H1 (cell line): ENCODE data around the gene SIMC1. TPM values are rescaled to one million over a fixed set of nuclear protein-coding genes. Genes with fewer than 3 reads are reported as not detected.
"Not testable (repeated sequence)": the region's sequence is repeated elsewhere in the genome, so short reads cannot be mapped to it uniquely, and the experiment has no call there.

Experiments
- CTCF ChIA-PET: fragments of 300-600 bp; sonication (Branson Sonifier 250); formaldehyde crosslinking; loops from one replicate; lab custom pipeline; 2021; ENCODE audit not compliant: partially characterized antibody; lab: Charles Lee
- POLR2A ChIA-PET: fragments of 300-600 bp; sonication (Branson Sonifier 250); formaldehyde crosslinking; loops from one replicate; lab custom pipeline; 2021; ENCODE audit warnings: inconsistent platforms; ENCODE audit not compliant: partially characterized antibody; lab: Charles Lee
- DNase-seq, 2 experiments: peaks; one replicate each; pipeline versions ENCODE4 v3.0.0 to v3.0.0-alpha.2; 2010 to 2022; ENCODE audit warnings: low spot score in 2 of 2, low read depth in 1 of 2, mixed read lengths in 1 of 2
- FAIRE-seq: peaks from 2 replicates; lab custom pipeline; 2011; peaks lifted over from hg19 to GRCh38; lab: Jason Lieb, UNC
- H2AFZ ChIP-seq: 2 replicates; pipeline ENCODE4 v1.8.1; 2012; ENCODE audit warnings: low read length, inconsistent platforms
- H2AK5ac ChIP-seq: 2 replicates; pipeline ENCODE4 v1.6.1; 2013; ENCODE audit warnings: low read depth, low read length
- H2BK120ac ChIP-seq: replicated peaks from 2 replicates; pipeline ENCODE3; 2013; ENCODE audit warnings: low read depth, low read length, inconsistent platforms
- H2BK12ac ChIP-seq: 2 replicates; pipeline ENCODE4 v1.6.1; 2013; ENCODE audit warnings: low read depth, low read length
- H2BK15ac ChIP-seq: 2 replicates; pipeline ENCODE4 v1.6.1; 2013; ENCODE audit warnings: low read length
- H2BK20ac ChIP-seq: 2 replicates; pipeline ENCODE4 v1.6.1; 2013; ENCODE audit warnings: low read length
- H2BK5ac ChIP-seq: 2 replicates; pipeline ENCODE4 v1.6.1; 2013; ENCODE audit warnings: low read depth, low read length
- H3K14ac ChIP-seq: 2 replicates; pipeline ENCODE4 v1.6.1; 2013; ENCODE audit warnings: inconsistent platforms; ENCODE audit not compliant: insufficient read length
- H3K18ac ChIP-seq: 2 replicates; pipeline ENCODE4 v1.6.1; 2013; ENCODE audit warnings: low read length; ENCODE audit errors: extremely low read depth
- H3K23ac ChIP-seq: 2 replicates; pipeline ENCODE4 v1.6.1; 2013; ENCODE audit warnings: inconsistent platforms; ENCODE audit not compliant: insufficient read length
- H3K23me2 ChIP-seq: 2 replicates; pipeline ENCODE4 v1.6.1; 2013; ENCODE audit warnings: low read depth, low read length
- H3K27ac ChIP-seq: 2 replicates; pipeline ENCODE4 v1.6.1; 2011; ENCODE audit warnings: low read depth, low read length, inconsistent platforms
- H3K27me3 ChIP-seq, 4 experiments: replicated peaks in 1 of 4; 1 replicate in 1 of 4; 2 replicates in 3 of 4; pipeline versions ENCODE4 v1.6.1 to v1.8.1; 2011 to 2013; ENCODE audit warnings: low read length in 3 of 4, mild to moderate bottlenecking in 3 of 4, inconsistent platforms in 2 of 4, mixed read lengths in 2 of 4, moderate library complexity in 1 of 4; ENCODE audit not compliant: control insufficient read depth in 3 of 4, insufficient read depth in 3 of 4; ENCODE audit errors: extremely low read depth in 1 of 4
- H3K36me3 ChIP-seq, 4 experiments: 2 replicates each; pipeline versions ENCODE4 v1.6.1 to v1.8.1; 2011 to 2013; ENCODE audit warnings: mild to moderate bottlenecking in 4 of 4, low read length in 3 of 4, moderate library complexity in 2 of 4, control low read depth in 1 of 4, inconsistent platforms in 1 of 4; ENCODE audit not compliant: insufficient read depth in 4 of 4, control insufficient read depth in 2 of 4
- H3K4ac ChIP-seq: replicated peaks from 2 replicates; pipeline ENCODE3; 2013; ENCODE audit warnings: low read length, low read depth, mixed read lengths, inconsistent platforms; ENCODE audit not compliant: insufficient read length
- H3K4me1 ChIP-seq, 4 experiments: replicated peaks in 1 of 4; 1 replicate in 1 of 4; 2 replicates in 3 of 4; pipeline versions ENCODE4 v1.6.1 to v1.8.1; 2011 to 2013; ENCODE audit warnings: low read length in 3 of 4, inconsistent platforms in 2 of 4, mixed read lengths in 1 of 4; ENCODE audit not compliant: insufficient read depth in 4 of 4, control insufficient read depth in 3 of 4
- H3K4me2 ChIP-seq, 2 experiments: 2 replicates each; pipeline versions ENCODE4 v1.6.1 to v1.8.1; 2011 to 2013; ENCODE audit warnings: low read depth in 2 of 2, low read length in 2 of 2, control low read depth in 1 of 2, inconsistent platforms in 1 of 2, mild to moderate bottlenecking in 1 of 2; ENCODE audit not compliant: insufficient read depth in 1 of 2
- H3K4me3 ChIP-seq, 4 experiments: fragments of 200-600, 300-600 bp in 1 of 4; sonication (generic), shearing (Covaris generic), sonication (Bioruptor Twin) in 1 of 4; 2 replicates each; pipeline versions ENCODE4 v1.5.1 to v1.8.1; 2011 to 2016; ENCODE audit warnings: low read length in 4 of 4, low read depth in 3 of 4, control low read depth in 2 of 4, inconsistent platforms in 2 of 4, mild to moderate bottlenecking in 2 of 4, mixed read lengths in 1 of 4, moderate library complexity in 1 of 4; ENCODE audit not compliant: insufficient read depth in 2 of 4; ENCODE audit errors: extremely low read depth in 1 of 4
- H3K56ac ChIP-seq: replicated peaks from 2 replicates; pipeline ENCODE3; 2013; ENCODE audit warnings: low read depth, mild to moderate bottlenecking, mixed read lengths, low read length, inconsistent platforms; ENCODE audit not compliant: insufficient read length
- H3K79me1 ChIP-seq: 2 replicates; pipeline ENCODE4 v1.6.1; 2013; ENCODE audit warnings: low read depth, low read length, control low read depth
- H3K79me2 ChIP-seq, 2 experiments: 2 replicates each; pipeline versions ENCODE4 v1.6.1 to v1.8.1; 2012 to 2013; ENCODE audit warnings: low read length in 2 of 2, mild to moderate bottlenecking in 2 of 2, inconsistent platforms in 1 of 2; ENCODE audit not compliant: insufficient read depth in 2 of 2, control insufficient read depth in 1 of 2
- H3K9ac ChIP-seq, 4 experiments: replicated peaks in 1 of 4; 1 replicate in 1 of 4; 2 replicates in 3 of 4; pipeline versions ENCODE4 v1.6.1 to v1.8.1; 2011 to 2013; ENCODE audit warnings: low read depth in 3 of 4, low read length in 3 of 4, control low read depth in 2 of 4, mild to moderate bottlenecking in 2 of 4, moderate library complexity in 2 of 4, inconsistent platforms in 1 of 4; ENCODE audit errors: extremely low read depth in 1 of 4
- H3K9me3 ChIP-seq, 2 experiments: 2 replicates each; pipeline versions ENCODE4 v1.6.1 to v1.8.1; 2012 to 2013; ENCODE audit warnings: mild to moderate bottlenecking in 2 of 2, moderate library complexity in 2 of 2, control low read depth in 1 of 2, inconsistent platforms in 1 of 2, low read depth in 1 of 2, low read length in 1 of 2, mixed read lengths in 1 of 2; ENCODE audit not compliant: insufficient read depth in 2 of 2
- H4K20me1 ChIP-seq, 2 experiments: replicated peaks in 1 of 2; 2 replicates each; pipeline versions ENCODE3 to v1.8.1; 2011 to 2013; ENCODE audit warnings: inconsistent platforms in 2 of 2, low read length in 2 of 2, mild to moderate bottlenecking in 1 of 2; ENCODE audit not compliant: insufficient read depth in 2 of 2, control insufficient read depth in 1 of 2
- H4K5ac ChIP-seq: 2 replicates; pipeline ENCODE4 v1.6.1; 2013; ENCODE audit warnings: low read length, low read depth, mixed read lengths, inconsistent platforms; ENCODE audit not compliant: insufficient read length
- H4K8ac ChIP-seq: 2 replicates; pipeline ENCODE4 v1.8.0; 2013; ENCODE audit warnings: mild to moderate bottlenecking, moderate library complexity, low read length, inconsistent platforms; ENCODE audit not compliant: insufficient read depth; ENCODE audit errors: extremely low read depth
- H4K91ac ChIP-seq: replicated peaks from 2 replicates; pipeline ENCODE3; 2013; ENCODE audit warnings: low read length, mixed read lengths, inconsistent platforms; ENCODE audit not compliant: insufficient read length
- WGBS, 2 experiments: shearing (Covaris generic) in 1 of 2; methylation state at CpG; one replicate each; pipeline versions ENCODE4 v1.1.6 to v1.1.7; 2013 to 2015; ENCODE audit warnings: low lambda C conversion rate in 2 of 2, mixed read lengths in 2 of 2, inconsistent platforms in 1 of 2, low coverage in 1 of 2, missing lambda C conversion rate in 1 of 2; ENCODE audit not compliant: insufficient replicate concordance in 2 of 2, insufficient coverage in 1 of 2, insufficient read length in 1 of 2; ENCODE audit errors: extremely low coverage in 1 of 2, missing lambda C conversion rate in 1 of 2; 5-methylcytosine and 5-hydroxymethylcytosine counted together
- polyA plus RNA-seq, 7 experiments: library from polyadenylated mRNA; depleted of rRNA in 3 of 7; stranded (reverse) in 5 of 7; unstranded in 2 of 7; fragments of >200 nt in 5 of 7; fragments of 200-250 nt in 2 of 7; gene quantifications; 1 replicate in 5 of 7; 2 replicates in 1 of 7; 4 replicates in 1 of 7; pipeline versions ENCODE4 v1.2.1 to v1.2.3, GENCODE V29; 2011 to 2013; ENCODE audit warnings: missing spikeins in 2 of 7, mixed read lengths in 2 of 7
- total RNA-seq: library from RNA; stranded (reverse); fragmentation: NEBNext Ultra II Directional; extraction: Animal tissue kit (Norgen Biotek cat#: 25700); gene quantifications from 2 replicates; pipeline ENCODE4 v1.2.1, GENCODE V29; 2021

SIMC1 gene
- total and polyA plus RNA-seq, 2 of the 8 experiments (the other 6 are each of a cell fraction or from before 2014, with no cell fraction given), result 12.3 to 21.2 TPM

GRCh38 chr5:176238645-176239283 is 540 bp downstream of the SIMC1 start:
- H3K4me3 ChIP-seq, result peak overlapping the region in 2 of 4 experiments; percentile 40 to 43; a peak in 2 of 8 replicates

GRCh38 chr5:176239304-176239703 is 1.1 kb downstream of the SIMC1 start:
- no CpG with 5 or more reads among the region's 10 CpGs for WGBS, 2 experiments
- H3K79me2 ChIP-seq, H2BK12ac ChIP-seq, H3K27me3 ChIP-seq, H2BK20ac ChIP-seq, H3K4me2 ChIP-seq, H3K4ac ChIP-seq, H2AK5ac ChIP-seq, H3K18ac ChIP-seq, CTCF ChIA-PET, H3K56ac ChIP-seq, H3K23ac ChIP-seq, H3K79me1 ChIP-seq, H3K4me1 ChIP-seq, H4K20me1 ChIP-seq, H4K5ac ChIP-seq, H4K91ac ChIP-seq, H2AFZ ChIP-seq, H3K9ac ChIP-seq, FAIRE-seq, H3K9me3 ChIP-seq, POLR2A ChIA-PET, H3K27ac ChIP-seq, H2BK5ac ChIP-seq, H3K14ac ChIP-seq, H4K8ac ChIP-seq, H3K4me3 ChIP-seq, H2BK120ac ChIP-seq, H3K23me2 ChIP-seq, H2BK15ac ChIP-seq, DNase-seq, H3K36me3 ChIP-seq: not testable (repeated sequence)

More at GRCh38 chr5:176238645-176239283, 540 bp downstream of the SIMC1 start:
- H4K5ac ChIP-seq, FAIRE-seq, H3K14ac ChIP-seq, H2BK5ac ChIP-seq, H3K27me3 ChIP-seq, H3K18ac ChIP-seq, CTCF ChIA-PET, H2BK120ac ChIP-seq, H3K9me3 ChIP-seq, H2BK12ac ChIP-seq, H3K79me2 ChIP-seq, H2BK20ac ChIP-seq, H3K27ac ChIP-seq, DNase-seq, H3K56ac ChIP-seq, H4K91ac ChIP-seq, H3K23ac ChIP-seq, H3K9ac ChIP-seq, H2AK5ac ChIP-seq, H3K4ac ChIP-seq, H3K4me1 ChIP-seq, H4K20me1 ChIP-seq, H3K36me3 ChIP-seq, H3K23me2 ChIP-seq, H4K8ac ChIP-seq, H2BK15ac ChIP-seq, H3K4me2 ChIP-seq, H2AFZ ChIP-seq, H3K79me1 ChIP-seq, POLR2A ChIA-PET: not testable (repeated sequence)
- WGBS, 2 experiments, result no CpG with 5 or more reads among the region's 59 CpGs
